Stimulated activated naive CD8-positive, alpha-beta T cell treated with anti-CD3 and anti-CD28 coated beads, Interleukin-15, amount 100 ng/mL, for 72 hours (primary cell): ENCODE measurements around the gene LMO4.

Experiments used
- ATAC-seq: fragments of 150-1000 bp; cut with Tn5 transposase; 2 replicates; pipeline ENCODE4 v1.10.0; 2021; ENCODE audit warnings: mild to moderate bottlenecking, moderate library complexity
- DNase-seq, 2 donors: peaks; one replicate each; pipeline ENCODE4 v3.0.0; 2021 to 2022
- H3K27ac Mint-ChIP-seq, 2 donors: one replicate each; pipeline ENCODE4 v1.8.0; 2022; ENCODE audit warnings: mild to moderate bottlenecking in 2 of 2, mixed read lengths in 2 of 2, moderate library complexity in 2 of 2
- H3K27me3 Mint-ChIP-seq: one replicate; pipeline ENCODE4 v1.8.0; 2022; ENCODE audit warnings: mixed read lengths
- H3K4me1 Mint-ChIP-seq: one replicate; pipeline ENCODE4 v1.8.0; 2022; ENCODE audit warnings: mild to moderate bottlenecking, mixed read lengths
- H3K4me3 Mint-ChIP-seq, 2 donors: one replicate each; pipeline ENCODE4 v1.8.0; 2022; ENCODE audit warnings: mild to moderate bottlenecking in 2 of 2, mixed read lengths in 2 of 2, moderate library complexity in 1 of 2
- H3K9me3 Mint-ChIP-seq, 2 donors: one replicate each; pipeline ENCODE4 v1.8.0; 2022; ENCODE audit warnings: mixed read lengths in 2 of 2

Gene LMO4

DNA sequence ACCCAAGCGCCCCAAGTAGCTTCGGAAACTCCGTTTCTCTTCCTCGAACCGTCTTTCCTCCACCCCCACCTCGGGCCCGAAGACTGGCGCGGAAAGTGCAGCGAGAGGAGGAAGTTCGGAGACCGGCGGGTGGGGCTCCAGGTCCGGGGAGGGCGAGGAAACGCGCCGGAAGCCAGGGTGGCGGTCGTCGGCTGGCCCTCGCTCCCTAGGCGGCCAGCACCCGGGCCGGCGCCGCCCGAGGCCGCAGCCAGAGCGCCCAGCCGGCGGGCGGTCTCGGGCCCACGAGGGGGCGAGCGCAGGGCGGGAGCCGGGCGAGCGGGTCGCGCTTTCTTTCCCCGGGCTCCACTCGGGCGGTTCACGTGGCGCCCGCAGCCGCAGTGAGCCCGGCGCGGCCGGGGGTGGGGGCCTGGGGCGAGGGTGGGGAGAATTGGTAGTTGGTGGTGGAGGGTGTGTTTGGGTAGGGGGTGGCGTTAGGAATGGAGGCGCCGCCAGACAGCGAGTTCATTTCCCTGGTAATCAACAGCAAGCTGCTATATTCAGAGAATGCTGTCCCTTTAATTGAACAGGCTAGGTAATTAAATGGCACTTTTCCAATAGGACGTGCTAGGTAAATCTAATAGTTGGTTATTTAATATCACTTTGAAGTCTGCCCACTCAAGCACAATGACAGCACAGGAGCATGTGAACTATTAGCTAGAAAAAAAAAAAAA, 6.7 kb downstream of the LMO4 start:
- Mint-ChIP-seq H3K4me3 (peak overlapping the region; percentile 91 to 94), H3K27me3 (no peaks in the 10 kb centered on the region), H3K27ac (peak overlapping the region; percentile 94 to 96), H3K4me1 (peaks cover 65% of the 10 kb centered on the region), H3K9me3 (no peaks in the 10 kb centered on the region)
- DNase-seq = peak; percentile 58 to 64
- ATAC-seq = peak; percentile 61

DNA sequence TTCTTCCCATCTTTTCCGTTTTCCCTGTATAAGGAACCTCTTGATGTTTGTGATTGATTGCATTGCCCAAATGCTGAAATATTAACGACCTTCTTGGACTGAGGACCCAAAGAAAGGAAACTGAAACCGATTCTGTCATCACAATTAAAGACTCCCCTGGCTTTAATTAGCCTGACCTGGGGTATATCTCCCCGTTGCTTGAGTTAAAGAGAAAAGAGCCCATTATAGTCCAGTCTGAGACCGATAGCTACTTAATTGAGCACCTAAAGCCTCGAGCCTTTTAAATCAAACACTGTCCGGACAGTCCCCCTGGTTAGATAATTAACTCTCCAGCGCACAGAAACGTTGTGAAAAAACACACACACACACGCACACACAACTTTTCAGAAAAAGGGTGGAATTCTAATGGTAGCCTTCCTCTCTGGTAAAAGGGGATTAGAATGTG, 8.0 kb downstream of the LMO4 start:
- H3K27me3 Mint-ChIP-seq = no peaks in the 10 kb centered on the region
- DNase-seq = no peak
- peaks cover 60% of the 10 kb centered on the region for H3K4me1 Mint-ChIP-seq
- H3K27ac Mint-ChIP-seq = peak overlapping the region in 1 of 2 donors; percentile 34
- H3K4me3 Mint-ChIP-seq = peak overlapping the region in 1 of 2 donors; percentile 39
- H3K9me3 Mint-ChIP-seq = no peaks in the 10 kb centered on the region
- ATAC-seq = no peak

DNA sequence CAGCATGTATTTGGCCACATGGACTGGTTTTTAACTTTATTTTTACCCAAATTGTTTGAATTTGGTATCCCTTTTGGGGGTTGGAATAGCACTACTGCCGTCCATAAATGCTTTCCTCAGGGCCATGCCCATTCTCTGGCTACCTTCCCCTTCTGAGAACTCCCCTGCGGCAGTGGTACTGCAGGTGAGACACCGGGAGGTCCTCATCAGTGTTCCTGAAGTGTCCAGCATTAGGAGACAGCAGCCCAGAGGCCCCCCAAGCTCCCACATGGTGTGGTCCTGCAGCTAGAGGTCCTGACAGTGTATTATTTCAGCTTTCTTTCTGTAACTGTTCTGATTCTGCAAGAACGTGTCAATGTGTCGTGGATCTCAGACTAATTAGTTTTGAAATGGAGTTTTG, 8.9 kb downstream of the LMO4 start:
- no peak for ATAC-seq
- Mint-ChIP-seq H3K27me3 (no peaks in the 10 kb centered on the region), H3K27ac (no peak overlapping the region), H3K4me3 (no peak overlapping the region), H3K4me1 (peaks cover 51% of the 10 kb centered on the region), H3K9me3 (no peaks in the 10 kb centered on the region)
- no peak for DNase-seq

DNA sequence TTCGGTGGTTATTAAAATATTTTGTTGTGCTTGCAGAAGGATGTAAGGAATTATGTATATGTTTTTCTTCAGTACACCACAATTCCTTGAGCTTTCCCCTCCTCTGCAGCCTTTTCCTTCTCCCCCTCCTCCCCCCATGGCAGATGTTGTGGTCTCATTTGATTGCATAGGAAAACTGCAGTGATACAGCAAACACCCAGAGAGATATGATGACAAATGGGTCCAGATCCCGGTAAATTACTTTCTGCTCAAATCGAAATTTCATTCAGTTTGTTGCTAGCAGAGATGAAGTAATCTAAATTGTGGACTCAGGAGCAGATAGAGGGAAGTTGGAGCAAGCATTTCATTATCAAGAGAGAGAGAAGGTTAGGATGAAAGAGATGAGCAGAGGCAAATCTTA, 9.9 kb downstream of the LMO4 start:
- Mint-ChIP-seq H3K9me3 (no peaks in the 10 kb centered on the region), H3K27me3 (no peaks in the 10 kb centered on the region), H3K27ac (no peak overlapping the region), H3K4me1 (peaks cover 42% of the 10 kb centered on the region), H3K4me3 (no peak overlapping the region)
- no peak for ATAC-seq
- DNase-seq = no peak

DNA sequence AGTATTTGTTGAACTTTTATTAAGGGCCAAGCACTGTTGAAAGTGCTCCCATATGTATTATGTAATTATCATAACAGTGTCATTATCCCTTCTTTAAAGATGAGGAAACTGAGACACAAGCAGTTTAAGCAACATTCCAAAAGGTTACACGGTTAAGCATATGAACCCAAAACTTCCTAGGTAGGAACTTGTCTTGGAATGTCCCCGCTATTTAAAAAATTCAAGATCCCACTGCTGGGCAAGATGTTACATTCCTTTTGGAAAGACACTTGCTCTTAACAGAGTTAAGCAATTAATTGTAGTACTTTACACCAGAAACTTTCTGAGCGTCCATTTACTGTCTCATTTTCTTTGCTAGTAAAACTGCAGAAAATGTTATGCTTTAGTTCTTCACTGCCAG, 15.6 kb downstream of the LMO4 start:
- no peak for DNase-seq
- ATAC-seq = no peak
- no peak overlapping the region for H3K4me3 Mint-ChIP-seq
- H3K27me3 Mint-ChIP-seq = no peaks in the 10 kb centered on the region
- no peak overlapping the region for H3K27ac Mint-ChIP-seq
- no peaks in the 10 kb centered on the region for H3K9me3 Mint-ChIP-seq
- no peaks in the 10 kb centered on the region for H3K4me1 Mint-ChIP-seq

DNA sequence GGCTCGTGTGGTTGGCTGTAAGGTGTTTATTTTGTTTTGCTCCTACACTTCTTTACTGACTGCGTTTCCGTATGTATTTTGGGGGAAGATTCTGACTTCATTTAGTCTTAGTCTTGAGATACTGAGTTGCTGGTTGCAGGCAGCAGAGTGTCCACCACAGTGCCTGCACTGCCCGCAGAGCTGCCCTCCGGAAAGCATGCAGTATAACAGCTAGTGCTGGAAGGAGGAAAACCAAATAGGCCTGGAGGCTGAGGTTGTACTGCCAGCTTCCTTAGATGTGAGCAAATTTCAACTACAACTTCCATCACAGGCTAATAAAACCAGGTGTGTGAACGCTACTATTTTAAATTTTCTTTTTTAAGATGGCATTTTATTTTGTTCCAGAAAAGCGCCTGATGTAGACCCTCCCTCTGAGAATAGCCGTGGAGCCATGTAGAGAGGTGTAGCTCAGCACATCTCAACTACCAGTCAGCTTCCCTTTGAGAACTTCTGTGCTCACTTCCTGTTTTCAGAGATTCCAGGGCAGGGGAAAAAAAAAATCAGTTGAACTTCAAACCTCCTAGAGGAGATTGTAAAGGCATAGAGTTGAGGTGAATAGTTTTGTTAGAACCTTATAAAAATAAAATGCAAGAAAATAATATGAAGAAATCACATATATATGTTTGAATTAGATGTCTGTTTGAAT, 17.6 kb downstream of the LMO4 start:
- Mint-ChIP-seq H3K9me3 (no peaks in the 10 kb centered on the region), H3K4me1 (peaks cover 2% of the 10 kb centered on the region), H3K4me3 (no peak overlapping the region), H3K27ac (no peak overlapping the region), H3K27me3 (no peaks in the 10 kb centered on the region)
- ATAC-seq (no peak), DNase-seq (no peak)

DNA sequence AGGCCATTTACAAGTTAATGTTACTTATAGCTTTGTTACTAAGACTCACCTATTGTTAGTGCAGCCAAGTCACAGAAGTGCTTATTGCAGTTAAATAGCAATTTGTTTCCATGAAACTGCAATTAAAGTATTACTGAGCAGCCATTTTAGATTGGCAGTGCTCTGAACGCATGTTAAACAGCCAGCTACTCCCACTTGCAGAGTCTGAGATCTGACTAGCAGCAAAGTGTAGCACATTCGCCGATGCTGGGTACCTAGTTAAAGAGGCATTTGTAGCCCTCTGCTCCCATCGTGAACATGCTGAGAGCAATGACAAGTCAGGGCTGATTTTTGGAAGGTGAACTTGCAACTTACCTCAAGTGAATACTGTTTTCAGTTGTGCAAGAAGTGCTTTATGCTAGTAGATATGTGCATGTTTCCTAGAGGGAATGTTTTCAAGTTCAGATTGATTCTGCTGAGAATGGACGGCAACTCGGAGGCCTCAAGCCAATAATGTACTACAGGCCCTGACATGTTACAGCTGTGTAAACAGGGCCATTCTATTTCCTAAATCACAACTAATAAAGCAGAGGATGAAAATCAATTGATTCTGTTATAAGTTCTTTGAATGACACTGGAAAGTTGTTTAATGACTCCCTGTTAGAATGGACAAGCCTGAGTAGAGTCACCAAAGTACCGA, 19.8 kb downstream of the LMO4 start:
- no peaks in the 10 kb centered on the region for H3K9me3 Mint-ChIP-seq
- no peak overlapping the region for H3K27ac Mint-ChIP-seq
- no peak overlapping the region for H3K4me3 Mint-ChIP-seq
- peaks cover 9% of the 10 kb centered on the region for H3K4me1 Mint-ChIP-seq
- ATAC-seq (no peak), DNase-seq (no peak)
- no peaks in the 10 kb centered on the region for H3K27me3 Mint-ChIP-seq

DNA sequence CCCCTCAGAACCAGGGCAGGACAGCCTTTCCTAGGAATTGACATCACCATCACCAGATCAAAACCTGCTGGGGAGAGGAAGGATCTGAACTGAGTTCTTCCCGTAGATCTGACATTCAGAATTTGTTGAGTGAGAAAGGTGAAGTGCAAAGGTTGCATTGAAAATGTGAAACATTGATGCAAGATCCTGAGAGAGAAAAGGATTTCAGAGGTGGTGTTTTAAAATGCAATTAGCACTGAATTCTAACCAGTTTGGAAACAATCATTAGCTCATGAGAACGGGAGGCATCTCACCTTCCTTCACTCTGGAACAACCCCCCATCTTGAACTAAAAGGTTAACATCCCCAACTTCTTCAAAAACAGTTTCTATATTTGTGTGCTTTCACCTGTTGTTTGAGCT, 20.4 kb downstream of the LMO4 start:
- ATAC-seq (no peak), DNase-seq (no peak)
- peaks cover 9% of the 10 kb centered on the region for H3K4me1 Mint-ChIP-seq
- H3K4me3 Mint-ChIP-seq = no peak overlapping the region
- H3K27ac Mint-ChIP-seq = no peak overlapping the region
- H3K27me3 Mint-ChIP-seq = no peaks in the 10 kb centered on the region
- no peaks in the 10 kb centered on the region for H3K9me3 Mint-ChIP-seq

DNA sequence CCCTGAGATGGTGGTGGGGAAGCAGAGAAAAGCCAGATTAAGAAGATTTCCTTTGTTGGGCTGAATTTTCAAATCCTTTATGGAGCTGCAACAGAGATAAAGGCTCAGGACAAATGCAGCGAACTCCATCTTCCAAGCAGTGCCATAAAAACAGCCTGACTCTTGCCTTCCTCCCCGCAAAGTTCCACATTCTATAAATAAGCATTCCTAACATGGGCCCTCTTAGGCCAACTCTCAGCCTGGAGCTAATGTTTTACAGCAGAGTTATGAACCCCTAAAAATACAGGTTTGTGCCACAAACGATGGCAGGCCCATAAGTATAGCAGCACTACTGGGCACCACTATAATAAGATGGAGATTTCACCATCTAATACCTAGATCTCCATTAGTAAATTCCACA, 27.2 kb downstream of the LMO4 start:
- no peak for ATAC-seq
- Mint-ChIP-seq H3K4me1 (peaks cover 15% of the 10 kb centered on the region), H3K9me3 (peaks cover 0 to 4% of the 10 kb centered on the region in 2 donors), H3K27ac (no peak overlapping the region), H3K4me3 (no peak overlapping the region), H3K27me3 (no peaks in the 10 kb centered on the region)
- DNase-seq = no peak

DNA sequence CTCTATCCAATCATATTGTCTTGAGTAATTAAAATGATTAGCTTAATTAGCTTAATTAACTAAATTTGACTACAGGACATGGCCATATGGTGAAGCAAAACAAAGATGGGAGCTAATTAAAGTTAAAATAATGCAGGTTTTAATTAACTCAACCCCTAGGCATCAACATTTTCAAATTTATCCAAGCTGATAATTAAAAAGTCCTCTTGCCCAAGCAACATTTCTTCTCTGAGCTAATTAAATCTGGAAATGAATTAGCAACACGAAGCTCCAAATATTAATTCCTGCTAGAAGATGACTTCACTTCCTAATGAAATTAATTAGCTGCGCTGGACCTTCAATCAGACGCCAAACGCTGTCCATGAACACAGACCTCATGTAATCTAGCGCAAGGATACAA, 27.9 kb downstream of the LMO4 start:
- no peak overlapping the region for H3K4me3 Mint-ChIP-seq
- peaks cover 9% of the 10 kb centered on the region for H3K4me1 Mint-ChIP-seq
- H3K27ac Mint-ChIP-seq = no peak overlapping the region
- ATAC-seq (no peak), DNase-seq (no peak)
- H3K27me3 Mint-ChIP-seq = no peaks in the 10 kb centered on the region
- H3K9me3 Mint-ChIP-seq = peaks cover 0 to 4% of the 10 kb centered on the region in 2 donors

DNA sequence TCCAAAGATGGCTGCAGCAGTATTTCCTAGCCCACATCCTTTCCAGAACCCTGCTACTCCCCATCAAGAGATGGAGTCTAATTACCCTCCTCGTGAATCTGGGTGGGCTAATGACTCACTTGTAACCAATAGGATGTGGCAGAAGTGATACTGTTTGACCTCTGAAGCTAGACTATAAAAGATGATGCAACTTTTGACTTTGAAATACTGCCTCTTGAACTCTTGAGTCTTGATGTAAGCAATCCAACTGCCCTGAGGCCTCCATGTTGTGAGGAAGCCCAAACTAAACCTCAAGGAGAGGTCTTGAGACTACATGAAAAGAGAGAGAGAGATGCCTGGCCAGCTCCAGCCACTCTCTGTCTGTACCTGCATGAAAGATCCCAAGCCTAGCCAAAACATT, 29.5 kb downstream of the LMO4 start:
- Mint-ChIP-seq H3K9me3 (peaks cover 0 to 4% of the 10 kb centered on the region in 2 donors), H3K27me3 (no peaks in the 10 kb centered on the region), H3K27ac (peak overlapping the region in 1 of 2 donors; percentile 89), H3K4me1 (peaks cover 5% of the 10 kb centered on the region), H3K4me3 (no peak overlapping the region)
- ATAC-seq = peak; percentile 81
- no peak for DNase-seq

DNA sequence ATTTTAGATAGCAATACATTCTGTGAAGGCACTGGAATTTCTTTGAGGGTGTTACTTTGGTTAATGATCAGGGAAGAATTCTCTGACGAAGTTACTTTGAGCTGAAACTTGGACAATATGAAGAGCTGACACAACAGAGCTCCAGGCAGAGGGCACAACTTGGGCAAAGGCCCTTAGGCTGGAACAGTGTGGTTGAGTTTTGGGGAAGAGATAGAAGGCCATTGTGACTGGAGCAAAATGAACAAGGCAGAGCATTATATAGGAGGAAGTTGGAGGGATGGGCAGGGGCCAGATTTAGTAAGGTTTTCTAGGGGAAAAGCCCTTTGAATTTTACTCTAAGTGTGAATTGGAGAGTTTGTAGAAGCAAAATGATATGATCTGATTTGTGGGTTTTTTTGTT, 30.9 kb downstream of the LMO4 start:
- no peak overlapping the region for H3K4me3 Mint-ChIP-seq

DNA sequence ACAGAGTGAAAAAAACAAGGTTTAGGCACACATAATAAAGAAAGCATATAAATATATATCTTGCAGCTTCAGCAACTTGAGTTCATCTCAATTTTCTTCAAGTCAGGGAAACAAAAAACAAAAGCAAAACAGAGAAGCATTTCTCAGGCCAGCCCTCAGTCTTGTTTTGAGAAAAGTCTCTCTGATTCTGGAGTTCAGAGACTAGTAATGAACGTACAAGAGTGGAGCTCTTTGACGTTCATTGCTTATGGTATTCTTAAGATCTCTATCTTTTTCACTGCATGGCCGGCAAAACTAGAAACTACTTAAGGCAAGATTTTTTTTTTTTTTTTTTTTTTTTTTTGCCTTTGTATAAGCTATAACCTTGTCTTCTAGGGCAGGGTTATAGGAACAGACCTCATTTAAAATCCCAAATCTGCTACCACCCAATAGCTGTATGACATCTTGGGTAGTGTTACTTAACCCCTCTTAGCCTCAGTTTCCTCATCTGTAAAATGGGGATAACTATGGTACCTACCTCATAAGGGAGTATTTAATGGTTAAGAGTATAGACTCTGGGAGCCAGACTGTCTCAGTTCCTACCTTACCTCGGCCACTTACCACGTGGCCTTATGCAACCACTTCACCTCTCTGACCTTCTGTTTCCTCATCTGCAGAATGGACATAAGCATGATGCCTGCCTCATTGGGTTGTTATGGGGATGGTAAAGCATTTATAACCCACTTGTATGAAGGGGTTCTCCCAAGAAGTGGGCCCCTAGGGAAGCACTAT, 33.6 kb downstream of the LMO4 start:
- DNase-seq = no peak
- Mint-ChIP-seq H3K27ac (no peak overlapping the region), H3K4me1 (peaks cover 5% of the 10 kb centered on the region), H3K4me3 (no peak overlapping the region), H3K9me3 (peaks cover 4 to 7% of the 10 kb centered on the region in 2 donors), H3K27me3 (no peaks in the 10 kb centered on the region)
- no peak for ATAC-seq

More for the DNA sequence above, 30.9 kb downstream of the LMO4 start:
- no peak for DNase-seq
- Mint-ChIP-seq H3K27ac (no peak overlapping the region), H3K4me1 (peaks cover 5% of the 10 kb centered on the region), H3K27me3 (no peaks in the 10 kb centered on the region), H3K9me3 (peaks cover 0 to 4% of the 10 kb centered on the region in 2 donors)
- ATAC-seq = no peak

DNA sequence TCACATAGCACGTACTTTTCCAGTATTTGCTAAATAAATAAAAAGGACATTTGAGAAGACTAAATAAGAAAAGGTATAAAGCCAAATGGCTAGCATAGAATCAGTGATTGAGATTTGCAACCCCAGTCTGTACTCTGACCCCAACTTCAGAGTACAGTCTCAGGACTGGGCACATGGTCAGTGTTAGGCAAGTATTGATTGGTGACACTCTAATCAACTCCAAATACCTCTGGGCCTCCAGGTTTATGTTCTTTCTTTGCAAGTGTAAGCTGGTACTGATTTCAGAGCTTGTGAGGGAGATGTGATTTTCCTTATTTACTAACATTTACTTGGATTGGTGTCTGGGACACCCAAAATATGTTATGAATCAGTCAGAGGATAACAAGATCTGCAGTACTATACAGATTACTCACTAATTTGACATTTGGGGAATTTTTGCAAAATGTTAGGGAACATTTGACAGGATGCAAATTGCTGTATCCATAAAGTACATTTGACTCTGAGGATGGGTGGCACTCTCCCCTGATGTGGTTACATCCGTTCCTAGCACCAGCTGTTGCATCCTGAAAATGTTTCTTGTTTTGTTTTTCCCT, 34.2 kb downstream of the LMO4 start:
- Mint-ChIP-seq H3K4me1 (peaks cover 5% of the 10 kb centered on the region), H3K9me3 (peaks cover 4 to 7% of the 10 kb centered on the region in 2 donors), H3K4me3 (no peak overlapping the region), H3K27me3 (no peaks in the 10 kb centered on the region), H3K27ac (no peak overlapping the region)
- ATAC-seq = no peak
- DNase-seq = no peak

DNA sequence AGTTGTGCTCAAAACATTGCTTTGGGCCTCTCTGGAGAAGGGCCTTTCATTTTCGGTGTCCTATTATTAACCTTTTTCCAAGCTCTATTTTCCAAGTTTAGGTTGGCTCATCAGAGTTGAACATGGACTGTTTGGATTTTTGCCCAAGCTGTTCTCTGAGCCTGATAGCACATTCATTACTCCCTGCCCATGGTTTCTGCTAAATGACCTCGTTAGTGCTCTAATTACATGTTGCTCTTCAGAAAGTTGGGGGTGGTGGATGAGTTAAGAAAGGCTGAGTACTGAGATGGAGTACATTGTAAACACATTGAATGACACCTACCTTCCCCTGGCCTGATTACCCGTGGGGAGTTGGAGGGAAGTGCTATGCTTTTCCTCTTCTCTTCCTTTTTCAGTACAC, 38.9 kb downstream of the LMO4 start:
- Mint-ChIP-seq H3K4me1 (no peaks in the 10 kb centered on the region), H3K27ac (no peak overlapping the region)
- ATAC-seq = no peak

More for the DNA sequence above, 38.9 kb downstream of the LMO4 start:
- H3K4me3 Mint-ChIP-seq = no peak overlapping the region
- no peaks in the 10 kb centered on the region for H3K27me3 Mint-ChIP-seq
- H3K9me3 Mint-ChIP-seq = peaks cover 0 to 7% of the 10 kb centered on the region in 2 donors
- no peak for DNase-seq
